HEK293 (cell line): ENCODE results near the gene NCOR2.

Experiments used
- CTCF ChIA-PET: fragments of 350-600 bp; formaldehyde crosslinking; extraction: SDS; loops from one replicate; lab custom pipeline; 2021; ENCODE audit warnings: antibody characterized with exemption; lab: Yijun Ruan, JAX
- POLR2A ChIA-PET: fragments of 300-600 bp; formaldehyde crosslinking; extraction: SDS; loops from one replicate; lab custom pipeline; 2020; ENCODE audit warnings: antibody characterized with exemption, inconsistent platforms; lab: Yijun Ruan, JAX
- H3K27ac ChIP-seq: fragments of 200-500 bp; sonication (Bioruptor generic); 2 replicates; pipeline ENCODE4 v1.5.1; 2014; ENCODE audit warnings: low read depth, low read length, control low read depth, inconsistent platforms; ENCODE audit errors: extremely low read depth
- H3K36me3 ChIP-seq, 2 experiments: fragments of 200-500 bp in 1 of 2; sonication (Bioruptor generic) in 1 of 2; 1 replicate in 1 of 2; 2 replicates in 1 of 2; pipeline ENCODE4 v1.5.1; 2014 to 2017; ENCODE audit warnings: inconsistent platforms in 2 of 2, low read length in 2 of 2; ENCODE audit not compliant: control insufficient read depth in 2 of 2, insufficient read depth in 1 of 2
- H3K4me1 ChIP-seq: fragments of 200-500 bp; sonication (Bioruptor generic); 2 replicates; pipeline ENCODE4 v1.5.1; 2014; ENCODE audit warnings: mild to moderate bottlenecking, low read length, inconsistent platforms; ENCODE audit not compliant: control insufficient read depth, insufficient read depth
- H3K4me3 ChIP-seq: 2 replicates; pipeline ENCODE4 v1.5.1; 2011; ENCODE audit warnings: low read depth, mild to moderate bottlenecking, control low read depth, low read length, moderate library complexity
- H3K9me3 ChIP-seq: fragments of 200-500 bp; sonication (Bioruptor generic); 2 replicates; pipeline ENCODE4 v1.5.1; 2014; ENCODE audit warnings: low read depth, low read length, inconsistent platforms; ENCODE audit not compliant: control insufficient read depth, insufficient read depth
- FEZF1 ChIP-seq: fragments of 450-650 bp; formaldehyde crosslinking; IDR thresholded peaks from 2 replicates; pipeline ENCODE4 v1.5.1; 2016; ENCODE audit warnings: missing biosample characterization, missing genetic modification characterization
- GLIS1 ChIP-seq: fragments of 450-650 bp; formaldehyde crosslinking; IDR thresholded peaks from 2 replicates; pipeline ENCODE4 v1.5.1; 2016; ENCODE audit warnings: missing biosample characterization, missing genetic modification characterization
- MYNN ChIP-seq: fragments of 450-650 bp; formaldehyde crosslinking; IDR thresholded peaks from 2 replicates; pipeline ENCODE4 v1.5.1; 2016; ENCODE audit warnings: missing biosample characterization, missing genetic modification characterization, borderline replicate concordance
- OSR2 ChIP-seq: fragments of 450-650 bp; formaldehyde crosslinking; IDR thresholded peaks from 2 replicates; pipeline ENCODE4 v1.5.1; 2016; ENCODE audit warnings: missing biosample characterization, missing genetic modification characterization
- OVOL3 ChIP-seq: fragments of 450-650 bp; formaldehyde crosslinking; IDR thresholded peaks from 2 replicates; pipeline ENCODE4 v1.5.1; 2016; ENCODE audit warnings: missing biosample characterization, missing genetic modification characterization
- PRDM4 ChIP-seq: fragments of 450-650 bp; formaldehyde crosslinking; IDR thresholded peaks from 2 replicates; pipeline ENCODE4 v1.5.1; 2017; ENCODE audit warnings: missing biosample characterization, missing genetic modification characterization
- SP2 ChIP-seq: fragments of 450-650 bp; formaldehyde crosslinking; IDR thresholded peaks from 2 replicates; pipeline ENCODE4 v1.5.1; 2016; ENCODE audit warnings: missing biosample characterization, missing genetic modification characterization
- ZBTB17 ChIP-seq: fragments of 450-650 bp; formaldehyde crosslinking; IDR thresholded peaks from 2 replicates; pipeline ENCODE4 v1.5.1; 2016; ENCODE audit warnings: missing biosample characterization, missing genetic modification characterization
- ZBTB20 ChIP-seq: fragments of 450-650 bp; formaldehyde crosslinking; IDR thresholded peaks from 2 replicates; pipeline ENCODE4 v1.5.1; 2016; ENCODE audit warnings: missing biosample characterization, missing genetic modification characterization
- ZBTB8A ChIP-seq: fragments of 450-650 bp; formaldehyde crosslinking; IDR thresholded peaks from 2 replicates; pipeline ENCODE4 v1.5.1; 2016; ENCODE audit warnings: missing biosample characterization, missing genetic modification characterization
- ZNF155 ChIP-seq: fragments of 450-650 bp; formaldehyde crosslinking; IDR thresholded peaks from 2 replicates; pipeline ENCODE4 v1.5.1; 2016; ENCODE audit warnings: missing biosample characterization, missing genetic modification characterization
- ZNF19 ChIP-seq: fragments of 450-650 bp; formaldehyde crosslinking; IDR thresholded peaks from 2 replicates; pipeline ENCODE4; 2016; ENCODE audit warnings: missing biosample characterization, missing genetic modification characterization, low read depth
- ZNF391 ChIP-seq: fragments of 450-650 bp; formaldehyde crosslinking; IDR thresholded peaks from 2 replicates; pipeline ENCODE4 v1.5.1; 2016; ENCODE audit warnings: low read depth, missing biosample characterization, missing genetic modification characterization, borderline replicate concordance
- ZNF600 ChIP-seq: fragments of 450-650 bp; formaldehyde crosslinking; IDR thresholded peaks from 2 replicates; pipeline ENCODE4 v1.5.1; 2016; ENCODE audit warnings: missing biosample characterization, missing genetic modification characterization
- ZNF610 ChIP-seq: fragments of 450-650 bp; formaldehyde crosslinking; IDR thresholded peaks from 2 replicates; pipeline ENCODE4 v1.5.1; 2016; ENCODE audit warnings: missing biosample characterization, missing genetic modification characterization, borderline replicate concordance
- ZNF768 ChIP-seq: fragments of 450-650 bp; formaldehyde crosslinking; IDR thresholded peaks from 2 replicates; pipeline ENCODE4 v1.5.1; 2018; ENCODE audit warnings: missing biosample characterization, mild to moderate bottlenecking, missing genetic modification characterization
- ZNF830 ChIP-seq: fragments of 450-650 bp; IDR thresholded peaks from 2 replicates; pipeline ENCODE4 v1.5.0; 2018; ENCODE audit warnings: missing biosample characterization, missing genetic modification characterization, low read depth, mild to moderate bottlenecking, moderate library complexity
- ZSCAN16 ChIP-seq: fragments of 450-650 bp; formaldehyde crosslinking; IDR thresholded peaks from 2 replicates; pipeline ENCODE4 v1.5.1; 2016; ENCODE audit warnings: missing biosample characterization, missing genetic modification characterization
- ZSCAN5A ChIP-seq: fragments of 450-650 bp; formaldehyde crosslinking; IDR thresholded peaks from 2 replicates; pipeline ENCODE4 v1.5.1; 2016; ENCODE audit warnings: missing biosample characterization, missing genetic modification characterization
- TF ChIP-seq, protein P1 (sequence below): fragments of 450-650 bp; formaldehyde crosslinking; IDR thresholded peaks from 2 replicates; pipeline ENCODE4 v1.5.1; 2016; ENCODE audit warnings: missing biosample characterization, missing genetic modification characterization
- TF ChIP-seq, protein P2 (sequence below): fragments of 450-650 bp; formaldehyde crosslinking; IDR thresholded peaks from 2 replicates; pipeline ENCODE4 v1.5.1; 2016; ENCODE audit warnings: missing biosample characterization, missing genetic modification characterization

Gene NCOR2

DNA sequence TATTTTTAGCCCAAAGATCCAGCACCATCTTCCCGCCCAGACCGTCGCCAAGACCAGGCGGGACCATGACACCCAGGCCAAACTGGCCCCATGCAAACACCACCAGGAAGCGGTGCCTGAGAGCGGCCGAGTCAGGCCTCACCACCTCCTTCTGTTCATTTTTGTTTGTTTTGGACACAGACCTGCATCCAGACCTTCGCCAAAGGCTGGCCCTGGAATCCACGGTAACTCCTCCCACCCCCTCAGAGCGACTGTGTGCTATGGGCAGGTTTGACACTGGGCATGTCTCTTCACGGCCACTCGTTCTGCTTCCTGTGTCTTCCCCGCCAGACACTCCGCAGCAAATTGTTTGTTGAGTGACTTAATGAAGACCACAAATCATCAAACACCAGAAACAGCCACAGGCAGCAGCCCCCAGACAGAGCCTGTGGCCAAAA is 47.1 kb downstream of the NCOR2 start:
- Histone ChIP-seq H3K9me3 (no peaks in the 10 kb centered on the region), H3K27ac (no peak overlapping the region), H3K4me1 (peaks cover 18% of the 10 kb centered on the region), H3K4me3 (no peak overlapping the region), H3K36me3 (peaks cover 0 to 6% of the 10 kb centered on the region in 2 experiments; a peak in 2 of 3 replicates)
- TF ChIP-seq PRDM4 (tag by site-specific recombination), result 0 out of 2 replicates have a peak, but pooled peaks have one; percentile 21
- 0 out of 2 replicates have a peak, but pooled peaks have one; percentile 15 for TF ChIP-seq SP2 (tag by site-specific recombination)
- no peak for TF ChIP-seq ZNF391
- TF ChIP-seq OSR2, result peak; percentile 30; the same call in 1 of the 2 replicates
- peak; percentile 24; the same call in 1 of the 2 replicates for TF ChIP-seq ZBTB17 (tag by site-specific recombination)
- TF ChIP-seq GLIS1 (tag by site-specific recombination), result peak; percentile 76
- peak; percentile 70 for TF ChIP-seq ZNF600 (tag by site-specific recombination)
- TF ChIP-seq ZNF19, result no peak
- CTCF ChIA-PET, result interaction anchor here (0.6 kb wide), 1 partner anchor 247 kb away, joined by 3 read pairs; no protein-coding TSS in a partner anchor
- POLR2A ChIA-PET, result no interaction called here

- H3K9me3 ChIP-seq, result no peaks in the 10 kb centered on the region
- no peak for TF ChIP-seq MYNN (tag by site-specific recombination)
- peak; percentile 64; the same call in 1 of the 2 replicates for TF ChIP-seq ZNF768 (tag by site-specific recombination)
- TF ChIP-seq, all 188 proteins: peak for 1
- Histone ChIP-seq H3K27ac (no peak overlapping the region; the same call in 1 of the 2 replicates), H3K4me1 (peaks cover 18% of the 10 kb centered on the region), H3K4me3 (no peak overlapping the region), H3K36me3 (peaks cover 0 to 6% of the 10 kb centered on the region in 2 experiments; a peak in 2 of 3 replicates)
- ChIA-PET POLR2A (interaction anchor here (1.4 kb wide), 1 partner anchor 32 kb away, joined by 5 read pairs; no protein-coding TSS in a partner anchor), CTCF (interaction anchor here (1.2 to 1.3 kb wide), 2 partner anchors 32 to 45 kb away, joined by 3 to 4 read pairs; no protein-coding TSS in a partner anchor)
Measured at GRCh38 chr12:124519746-124520145, 47.7 kb downstream of the NCOR2 start.

- H3K9me3 ChIP-seq, result no peaks in the 10 kb centered on the region
- peaks cover 18% of the 10 kb centered on the region for H3K4me1 ChIP-seq
- H3K27ac ChIP-seq, result peak overlapping the region; percentile 99
- ChIA-PET POLR2A (interaction anchor here (0.6 to 1.8 kb wide), 9 partner anchors 9 to 127 kb away, joined by 3 to 10 read pairs (median 4); partner anchors contain the start of gene NCOR2), CTCF (interaction anchor here (0.6 to 1.3 kb wide), 7 partner anchors 10 to 407 kb away, joined by 3 to 5 read pairs (median 4); no protein-coding TSS in a partner anchor)
- H3K36me3 ChIP-seq, result peaks cover 0 to 12% of the 10 kb centered on the region in 2 experiments; a peak in 2 of 3 replicates
- H3K4me3 ChIP-seq, result peak overlapping the region; percentile 58
- TF ChIP-seq ZBTB20 (peak; percentile 81; the same call in 1 of the 2 replicates), SP2 (tag by site-specific recombination) (peak; percentile 69), ZSCAN5A (tag by site-specific recombination) (0 out of 2 replicates have a peak, but pooled peaks have one; percentile 8), ZNF610 (tag by site-specific recombination) (0 out of 2 replicates have a peak, but pooled peaks have one; percentile 64), ZNF830 (tag by site-specific recombination) (no peak), ZNF391 (peak; percentile 54; the same call in 1 of the 2 replicates), ZNF155 (no peak), ZSCAN16 (tag by site-specific recombination) (0 out of 2 replicates have a peak, but pooled peaks have one; percentile 24), ZBTB8A (tag by site-specific recombination) (peak; percentile 98), OVOL3 (tag by site-specific recombination) (no peak), FEZF1 (tag by site-specific recombination) (0 out of 2 replicates have a peak, but pooled peaks have one; percentile 33)
- TF ChIP-seq, protein P1, sequence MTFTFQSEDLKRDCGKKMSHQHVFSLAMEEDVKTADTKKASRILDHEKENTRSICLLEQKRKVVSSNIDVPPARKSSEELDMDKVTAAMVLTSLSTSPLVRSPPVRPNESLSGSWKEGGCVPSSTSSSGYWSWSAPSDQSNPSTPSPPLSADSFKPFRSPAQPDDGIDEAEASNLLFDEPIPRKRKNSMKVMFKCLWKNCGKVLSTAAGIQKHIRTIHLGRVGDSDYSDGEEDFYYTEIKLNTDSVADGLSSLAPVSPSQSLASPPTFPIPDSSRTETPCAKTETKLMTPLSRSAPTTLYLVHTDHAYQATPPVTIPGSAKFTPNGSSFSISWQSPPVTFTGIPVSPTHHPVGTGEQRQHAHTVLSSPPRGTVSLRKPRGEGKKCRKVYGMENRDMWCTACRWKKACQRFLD (tag by site-specific recombination), result no peak
- TF ChIP-seq, protein P2, sequence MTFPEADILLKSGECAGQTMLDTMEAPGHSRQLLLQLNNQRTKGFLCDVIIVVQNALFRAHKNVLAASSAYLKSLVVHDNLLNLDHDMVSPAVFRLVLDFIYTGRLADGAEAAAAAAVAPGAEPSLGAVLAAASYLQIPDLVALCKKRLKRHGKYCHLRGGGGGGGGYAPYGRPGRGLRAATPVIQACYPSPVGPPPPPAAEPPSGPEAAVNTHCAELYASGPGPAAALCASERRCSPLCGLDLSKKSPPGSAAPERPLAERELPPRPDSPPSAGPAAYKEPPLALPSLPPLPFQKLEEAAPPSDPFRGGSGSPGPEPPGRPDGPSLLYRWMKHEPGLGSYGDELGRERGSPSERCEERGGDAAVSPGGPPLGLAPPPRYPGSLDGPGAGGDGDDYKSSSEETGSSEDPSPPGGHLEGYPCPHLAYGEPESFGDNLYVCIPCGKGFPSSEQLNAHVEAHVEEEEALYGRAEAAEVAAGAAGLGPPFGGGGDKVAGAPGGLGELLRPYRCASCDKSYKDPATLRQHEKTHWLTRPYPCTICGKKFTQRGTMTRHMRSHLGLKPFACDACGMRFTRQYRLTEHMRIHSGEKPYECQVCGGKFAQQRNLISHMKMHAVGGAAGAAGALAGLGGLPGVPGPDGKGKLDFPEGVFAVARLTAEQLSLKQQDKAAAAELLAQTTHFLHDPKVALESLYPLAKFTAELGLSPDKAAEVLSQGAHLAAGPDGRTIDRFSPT (tag by site-specific recombination), result peak; percentile 70
Measured at GRCh38 chr12:124518051-124518932, 49.1 kb downstream of the NCOR2 start.
